Stimulated activated CD4-positive, alpha-beta T cell treated with anti-CD3 and anti-CD28 coated beads, Interleukin-1b, Interleukin-23, amount 100 ng/mL, for 24 hours (primary cell): ENCODE data around the gene CTNNA2.

Experiments used
- DNase-seq, 4 experiments: peaks; one replicate each; pipeline ENCODE4 v3.0.0-alpha.2; 2020; ENCODE audit warnings: low read depth in 4 of 4, low spot score in 1 of 4

The CTNNA2 gene

GRCh38 chr2:80519121-80519643 lies 1006.3 kb downstream of the CTNNA2 start:
- no peak for DNase-seq

GRCh38 chr2:80519699-80520291 lies 1006.9 kb downstream of the CTNNA2 start:
- no peak for DNase-seq

- DNase-seq, result no peak
These were observed 1012.3 kb downstream of the CTNNA2 start for GRCh38 chr2:80525152-80525551.

- no peak for DNase-seq
These were observed 1014.3 kb downstream of the CTNNA2 start for GRCh38 chr2:80527119-80527518.

- no peak for DNase-seq
These were observed 1016.8 kb downstream of the CTNNA2 start for GRCh38 chr2:80529466-80530165.

- no peak for DNase-seq
These were observed 1017.7 kb downstream of the CTNNA2 start for GRCh38 chr2:80530442-80531064.

GRCh38 chr2:80531319-80531718 lies 1018.5 kb downstream of the CTNNA2 start:
- no peak for DNase-seq

- no peak for DNase-seq
These were observed 1032.8 kb downstream of the CTNNA2 start for GRCh38 chr2:80545420-80546210.

GRCh38 chr2:80546766-80547165 lies 1033.9 kb downstream of the CTNNA2 start:
- DNase-seq, result no peak

GRCh38 chr2:80547344-80547743 lies 1034.5 kb downstream of the CTNNA2 start:
- DNase-seq, result no peak

- DNase-seq, result no peak
These were observed 1035.6 kb downstream of the CTNNA2 start for GRCh38 chr2:80548469-80548868.

GRCh38 chr2:80549901-80550300 lies 1037.0 kb downstream of the CTNNA2 start:
- no peak for DNase-seq

- no peak for DNase-seq
These were observed 1047.5 kb downstream of the CTNNA2 start for GRCh38 chr2:80560326-80560725.

GRCh38 chr2:80568011-80568410 lies 1055.2 kb downstream of the CTNNA2 start:
- no peak for DNase-seq

GRCh38 chr2:80573167-80573566 lies 1060.3 kb downstream of the CTNNA2 start:
- DNase-seq, result no peak

- no peak for DNase-seq
These were observed 1061.1 kb downstream of the CTNNA2 start for GRCh38 chr2:80573950-80574349.

- no peak for DNase-seq
These were observed 1066.9 kb downstream of the CTNNA2 start for GRCh38 chr2:80579756-80580155.

GRCh38 chr2:80591233-80591632 lies 1078.4 kb downstream of the CTNNA2 start:
- DNase-seq, result no peak

- no peak for DNase-seq
These were observed 1079.3 kb downstream of the CTNNA2 start for GRCh38 chr2:80592106-80592505.

GRCh38 chr2:80610108-80610507 lies 1097.3 kb downstream of the CTNNA2 start:
- DNase-seq, result no peak

GRCh38 chr2:80621656-80622055 lies 1108.8 kb downstream of the CTNNA2 start:
- no peak for DNase-seq
